GM18508 (cell line): Measurements from ENCODE around the gene VCAN.

Source experiments
- ATAC-seq: cut with Tn5 transposase; IDR thresholded peaks from one replicate; pipeline ENCODE4 v1.9.1; 2021; ENCODE audit warnings: moderate number of reproducible peaks; ENCODE audit not compliant: insufficient read depth, unreplicated experiment

Gene VCAN

GRCh38 chr5:83493644-83494043 lies 22.1 kb downstream of the VCAN start:
- ATAC-seq = no peak

GRCh38 chr5:83494087-83494620 lies 22.6 kb downstream of the VCAN start:
- no peak for ATAC-seq

- ATAC-seq = no peak
These were observed 23.1 kb downstream of the VCAN start for GRCh38 chr5:83494666-83495065.

GRCh38 chr5:83496626-83497025 lies 25.1 kb downstream of the VCAN start:
- ATAC-seq = no peak

- no peak for ATAC-seq
These were observed 27.0 kb downstream of the VCAN start for GRCh38 chr5:83498585-83498984.

- no peak for ATAC-seq
These were observed 32.1 kb downstream of the VCAN start for GRCh38 chr5:83503662-83504061.

GRCh38 chr5:83507431-83507830 lies 35.9 kb downstream of the VCAN start:
- no peak for ATAC-seq

GRCh38 chr5:83509540-83509939 lies 38.0 kb downstream of the VCAN start:
- ATAC-seq = no peak

- peak; percentile 77 for ATAC-seq
These were observed 38.7 kb downstream of the VCAN start for GRCh38 chr5:83510260-83510659.

GRCh38 chr5:83512061-83512745 lies 40.7 kb downstream of the VCAN start:
- ATAC-seq = no peak

- ATAC-seq = no peak
These were observed 41.5 kb downstream of the VCAN start for GRCh38 chr5:83513081-83513480.

- ATAC-seq = no peak
These were observed 41.9 kb downstream of the VCAN start for GRCh38 chr5:83513491-83513890.

GRCh38 chr5:83516377-83516776 lies 44.8 kb downstream of the VCAN start:
- ATAC-seq = no peak

- no peak for ATAC-seq
These were observed 45.6 kb downstream of the VCAN start for GRCh38 chr5:83517072-83517687.

- ATAC-seq = no peak
These were observed 46.1 kb downstream of the VCAN start for GRCh38 chr5:83517688-83518085.

- no peak for ATAC-seq
These were observed 46.9 kb downstream of the VCAN start for GRCh38 chr5:83518319-83519061.

GRCh38 chr5:83522446-83522845 lies 50.9 kb downstream of the VCAN start:
- ATAC-seq = no peak

- ATAC-seq = no peak
These were observed 52.4 kb downstream of the VCAN start for GRCh38 chr5:83523929-83524328.

GRCh38 chr5:83524345-83524744 lies 52.8 kb downstream of the VCAN start:
- no peak for ATAC-seq

GRCh38 chr5:83524991-83525390 lies 53.4 kb downstream of the VCAN start:
- ATAC-seq = no peak

GRCh38 chr5:83526289-83526688 lies 54.7 kb downstream of the VCAN start:
- no peak for ATAC-seq
